ENCODE data around the gene TACR1. TPM values are rescaled to one million over a fixed set of nuclear protein-coding genes. Genes with fewer than 3 reads are reported as not detected.

Gene TACR1
- polyA plus RNA-seq, 1 donor from 2014 or later: 0.78 TPM

- Histone ChIP-seq H3K4me2 (ENCODE audit: low read length) (no peak overlapping the region), H2AFZ (ENCODE audit: low read depth, low read length) (no peak overlapping the region), H3F3A (ENCODE audit: insufficient read depth, low read length, poor library complexity, severe bottlenecking) (no peaks in the 10 kb centered on the region), H3K27me3 (ENCODE audit: insufficient read depth, low read depth, low read length) (no peaks in the 10 kb centered on the region), H3K9ac (ENCODE audit: low read length) (no peak overlapping the region), H3K4me3 (ENCODE audit: low read length) (no peak overlapping the region), H4K20me1 (ENCODE audit: insufficient read depth) (no peaks in the 10 kb centered on the region), H3K27ac (ENCODE audit: low read length) (no peak overlapping the region), H3K9me3 (ENCODE audit: low read length) (no peaks in the 10 kb centered on the region), H3K79me2 (replicated peaks; ENCODE audit: insufficient read depth, low read length) (no peaks in the 10 kb centered on the region), H3K36me3 (ENCODE audit: insufficient read depth, low read length) (no peaks in the 10 kb centered on the region), H3K9me2 (ENCODE audit: insufficient read depth, low read length) (peaks cover 3% of the 10 kb centered on the region)
- TF ChIP-seq RAD21 (conservative IDR thresholded peaks at IDR 0.05): no peak
- no peak for TF ChIP-seq REST (IDR thresholded peaks at IDR 0.05; ENCODE audit: borderline replicate concordance)
- TF ChIP-seq TAF1 (IDR thresholded peaks at IDR 0.05; ENCODE audit: low read depth): no peak
- no peak for TF ChIP-seq MXI1 (conservative IDR thresholded peaks at IDR 0.05; ENCODE audit: poor library complexity, severe bottlenecking)
- TF ChIP-seq CTCF (IDR thresholded peaks at IDR 0.05; ENCODE audit: poor library complexity, severe bottlenecking): no peak
- TF ChIP-seq EZH2 (IDR thresholded peaks at IDR 0.05; ENCODE audit: borderline replicate concordance, insufficient read depth, low read length, poor library complexity, severe bottlenecking): no peak
- TF ChIP-seq POLR2AphosphoS5 (IDR thresholded peaks at IDR 0.05): no peak
- TF ChIP-seq EP300 (conservative IDR thresholded peaks at IDR 0.05; ENCODE audit: poor library complexity, severe bottlenecking): no peak
- no peak for TF ChIP-seq SMC3 (conservative IDR thresholded peaks at IDR 0.05; ENCODE audit: poor library complexity)
These were observed 90.3 kb downstream of the TACR1 start for GRCh38 chr2:75108937-75109482.

GRCh38 chr2:75102011-75102410 lies 97.3 kb downstream of the TACR1 start:
- H3K36me3 ChIP-seq (ENCODE audit: insufficient read depth, low read length): no peaks in the 10 kb centered on the region
- H3K79me2 ChIP-seq (replicated peaks; ENCODE audit: insufficient read depth, low read length): no peaks in the 10 kb centered on the region
- TF ChIP-seq MXI1 (conservative IDR thresholded peaks at IDR 0.05; ENCODE audit: poor library complexity, severe bottlenecking) (no peak), EP300 (conservative IDR thresholded peaks at IDR 0.05; ENCODE audit: poor library complexity, severe bottlenecking) (no peak), CTCF (IDR thresholded peaks at IDR 0.05; ENCODE audit: poor library complexity, severe bottlenecking) (no peak), RAD21 (conservative IDR thresholded peaks at IDR 0.05) (no peak), EZH2 (IDR thresholded peaks at IDR 0.05; ENCODE audit: borderline replicate concordance, insufficient read depth, low read length, poor library complexity, severe bottlenecking) (no peak), SMC3 (conservative IDR thresholded peaks at IDR 0.05; ENCODE audit: poor library complexity) (no peak), TAF1 (IDR thresholded peaks at IDR 0.05; ENCODE audit: low read depth) (no peak), POLR2AphosphoS5 (IDR thresholded peaks at IDR 0.05) (no peak), REST (IDR thresholded peaks at IDR 0.05; ENCODE audit: borderline replicate concordance) (no peak)
- H3K4me3 ChIP-seq (ENCODE audit: low read length): no peak overlapping the region
- no peaks in the 10 kb centered on the region for H3K27me3 ChIP-seq (ENCODE audit: insufficient read depth, low read depth, low read length)
- H3K4me2 ChIP-seq (ENCODE audit: low read length): no peak overlapping the region
- no peaks in the 10 kb centered on the region for H4K20me1 ChIP-seq (ENCODE audit: insufficient read depth)
- H3K27ac ChIP-seq (ENCODE audit: low read length): no peak overlapping the region
- no peak overlapping the region for H2AFZ ChIP-seq (ENCODE audit: low read depth, low read length)
- H3K9me3 ChIP-seq (ENCODE audit: low read length): no peaks in the 10 kb centered on the region
- H3K9ac ChIP-seq (ENCODE audit: low read length): no peak overlapping the region
- no peaks in the 10 kb centered on the region for H3K9me2 ChIP-seq (ENCODE audit: insufficient read depth, low read length)
- H3F3A ChIP-seq (ENCODE audit: insufficient read depth, low read length, poor library complexity, severe bottlenecking): no peaks in the 10 kb centered on the region
